ENCODE results near the gene CDC26.

The CDC26 gene

GRCh38 chr9:113290052-113290607 lies 14.8 kb upstream of the CDC26 start:
- Histone ChIP-seq H3K36me3 (peaks cover 89% of the 10 kb centered on the region), H3K4me3 (ENCODE audit: low read depth in 1 of 2, low read length in 1 of 2) (no peak overlapping the region), H3K9me3 (no peaks in the 10 kb centered on the region), H3K4me1 (ENCODE audit: control insufficient read depth in 1 of 2, insufficient read depth in 1 of 2, low read depth in 1 of 2, low read length in 1 of 2) (no peaks in the 10 kb centered on the region), H3K27me3 (no peaks in the 10 kb centered on the region), H3K27ac (no peak overlapping the region)
- no peak for TF ChIP-seq CTCF (IDR thresholded peaks at IDR 0.05)

- Histone ChIP-seq H3K27me3 (no peaks in the 10 kb centered on the region), H3K9me3 (no peaks in the 10 kb centered on the region), H3K27ac (no peak overlapping the region), H3K4me1 (ENCODE audit: control insufficient read depth in 1 of 2, insufficient read depth in 1 of 2, low read depth in 1 of 2, low read length in 1 of 2) (no peaks in the 10 kb centered on the region), H3K36me3 (peaks cover 98% of the 10 kb centered on the region), H3K4me3 (ENCODE audit: low read depth in 1 of 2, low read length in 1 of 2) (no peak overlapping the region)
- no peak for TF ChIP-seq CTCF (IDR thresholded peaks at IDR 0.05)
These were observed 13.7 kb upstream of the CDC26 start for GRCh38 chr9:113289091-113289490.

- no peaks in the 10 kb centered on the region for H3K27me3 ChIP-seq
- TF ChIP-seq CTCF (IDR thresholded peaks at IDR 0.05), result no peak
- H3K27ac ChIP-seq, result no peak overlapping the region
- no peaks in the 10 kb centered on the region for H3K9me3 ChIP-seq
- H3K4me1 ChIP-seq (ENCODE audit: control insufficient read depth in 1 of 2, insufficient read depth in 1 of 2, low read depth in 1 of 2, low read length in 1 of 2), result peaks cover under 1% of the 10 kb centered on the region in 2 experiments
- H3K36me3 ChIP-seq, result peaks cover 78% of the 10 kb centered on the region
- no peak overlapping the region for H3K4me3 ChIP-seq (ENCODE audit: low read depth in 1 of 2, low read length in 1 of 2)
These were observed 6.0 kb upstream of the CDC26 start for GRCh38 chr9:113281356-113281755.

GRCh38 chr9:113278840-113279239 lies 3.5 kb upstream of the CDC26 start:
- Histone ChIP-seq H3K4me3 (ENCODE audit: low read depth in 1 of 2, low read length in 1 of 2) (no peak overlapping the region), H3K27ac (no peak overlapping the region), H3K36me3 (peaks cover 56% of the 10 kb centered on the region), H3K4me1 (ENCODE audit: control insufficient read depth in 1 of 2, insufficient read depth in 1 of 2, low read depth in 1 of 2, low read length in 1 of 2) (peaks cover 19% of the 10 kb centered on the region in 2 experiments), H3K9me3 (no peaks in the 10 kb centered on the region), H3K27me3 (no peaks in the 10 kb centered on the region)
- TF ChIP-seq CTCF (IDR thresholded peaks at IDR 0.05), result no peak

GRCh38 chr9:113274474-113275156 lies 757 bp downstream of the CDC26 start:
- H3K9me3 ChIP-seq, result no peaks in the 10 kb centered on the region

More at GRCh38 chr9:113274474-113275156, 757 bp downstream of the CDC26 start:
- Histone ChIP-seq H3K27me3 (no peaks in the 10 kb centered on the region), H3K27ac (peak overlapping the region; percentile 89), H3K4me1 (ENCODE audit: control insufficient read depth in 1 of 2, insufficient read depth in 1 of 2, low read depth in 1 of 2, low read length in 1 of 2) (peaks cover 19% of the 10 kb centered on the region in 2 experiments), H3K4me3 (ENCODE audit: low read depth in 1 of 2, low read length in 1 of 2) (peak overlapping the region; percentile 87 to 97), H3K36me3 (peaks cover 53% of the 10 kb centered on the region)
- TF ChIP-seq CTCF (IDR thresholded peaks at IDR 0.05), result peak; percentile 65
